ENCODE data around the gene ZSCAN10.

Gene ZSCAN10

DNA sequence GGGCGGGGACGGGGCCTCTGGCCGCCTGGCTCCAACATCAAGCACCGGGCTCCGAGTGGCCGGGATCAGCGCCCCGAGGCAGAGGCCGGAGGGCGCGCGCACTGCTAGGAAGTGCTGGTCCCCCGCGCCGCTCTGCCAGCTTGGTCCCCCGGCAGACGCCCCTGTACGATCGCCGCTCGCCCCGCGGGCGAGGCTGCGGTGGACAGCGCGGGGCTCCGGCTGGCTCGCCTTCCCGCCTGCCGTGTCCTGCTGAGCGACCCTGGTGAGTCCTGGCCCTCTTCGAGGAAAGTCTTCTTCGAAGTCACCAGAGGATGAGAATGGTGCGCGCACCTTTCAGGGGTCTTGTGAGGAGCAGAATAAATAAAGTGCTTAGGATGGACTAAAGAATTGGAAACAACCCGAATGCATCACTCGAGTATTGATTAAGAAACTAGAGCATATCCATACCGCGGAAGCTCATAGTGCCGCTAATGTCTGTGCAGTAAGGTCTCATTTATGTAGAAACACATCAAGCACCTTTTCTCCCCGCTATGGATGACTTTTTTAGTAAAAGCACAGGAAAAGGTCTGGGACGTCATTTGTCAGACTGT is 36.1 kb upstream of the ZSCAN10 start:
- DNase-seq (ENCODE audit: low read depth, low spot score) = no peak
- H3K27ac ChIP-seq = peak overlapping the region; percentile 78

GRCh38 chr16:3134338-3135125 is 35.4 kb upstream of the ZSCAN10 start, which contains the start of gene ZNF213:
ZNF213 (plus strand) TSS chr16:3135029; CDS start chr16:3137281, 2,252 bp downstream.
- DNase-seq (ENCODE audit: low read depth, low spot score) = peak; percentile 87
- H3K27ac ChIP-seq = peak within 1 kb of the TSS; percentile 78

- DNase-seq (ENCODE audit: low read depth, low spot score) = no peak
- peak overlapping the region; percentile 78 for H3K27ac ChIP-seq
Measured at GRCh38 chr16:3133844-3134243, 34.8 kb upstream of the ZSCAN10 start.

DNA sequence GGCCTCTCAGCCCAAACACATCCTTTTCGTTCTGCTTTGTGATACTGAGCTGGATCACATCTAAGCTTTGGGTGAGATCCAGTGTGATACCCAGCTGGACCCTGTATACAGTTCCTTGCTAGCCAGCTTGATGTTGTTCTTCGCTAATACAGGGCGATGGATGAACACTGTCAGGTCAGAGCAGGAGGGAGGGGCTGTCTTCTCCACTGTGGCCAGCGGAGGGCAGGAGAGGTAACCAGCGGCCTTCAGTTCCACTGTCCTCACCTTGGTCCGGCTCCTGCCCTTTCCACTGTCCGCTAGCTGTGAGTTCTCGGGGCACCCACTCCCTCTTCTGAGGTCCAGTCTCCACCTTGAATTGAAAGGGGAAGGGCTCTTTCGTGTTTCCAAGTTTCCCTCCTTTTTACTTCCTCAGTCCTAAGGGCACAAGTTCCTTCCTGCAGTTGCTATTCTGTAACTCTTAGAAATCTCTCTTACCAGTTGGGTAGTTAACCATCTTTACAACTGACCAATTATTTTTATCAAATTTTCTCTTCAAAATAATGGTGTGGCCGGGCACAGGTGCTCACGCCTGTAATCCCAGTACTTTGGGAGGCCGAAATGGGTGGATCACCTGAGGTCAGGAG is 32.8 kb upstream of the ZSCAN10 start:
- no peak for DNase-seq (ENCODE audit: low read depth, low spot score)

GRCh38 chr16:3129137-3130131 is 30.3 kb upstream of the ZSCAN10 start:
- DNase-seq (ENCODE audit: low read depth, low spot score) = no peak
- no peak overlapping the region for H3K27ac ChIP-seq

More for the DNA sequence above, 32.8 kb upstream of the ZSCAN10 start:
- H3K27ac ChIP-seq = no peak overlapping the region

DNA sequence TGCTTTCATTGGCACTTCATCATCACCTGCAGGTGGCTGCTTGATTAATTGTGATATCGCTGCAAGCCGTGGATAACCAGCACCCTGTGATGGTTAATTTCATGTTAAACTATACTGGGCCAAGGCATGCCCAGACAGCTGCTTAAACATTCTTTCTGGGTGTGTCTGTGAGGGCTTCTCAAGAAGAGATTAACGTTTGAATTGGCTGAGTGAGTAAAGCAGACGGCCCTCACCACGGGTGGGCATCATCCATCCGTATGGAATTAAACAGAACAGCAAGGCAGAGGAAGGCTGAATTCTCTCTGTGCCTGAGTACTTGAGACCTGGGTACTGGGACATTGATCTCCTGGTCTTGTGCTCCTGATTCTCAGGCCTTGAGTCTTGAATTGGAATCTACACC is 28.7 kb upstream of the ZSCAN10 start:
- DNase-seq (ENCODE audit: low read depth, low spot score) = no peak
- peak overlapping the region; percentile 46 for H3K27ac ChIP-seq

DNA sequence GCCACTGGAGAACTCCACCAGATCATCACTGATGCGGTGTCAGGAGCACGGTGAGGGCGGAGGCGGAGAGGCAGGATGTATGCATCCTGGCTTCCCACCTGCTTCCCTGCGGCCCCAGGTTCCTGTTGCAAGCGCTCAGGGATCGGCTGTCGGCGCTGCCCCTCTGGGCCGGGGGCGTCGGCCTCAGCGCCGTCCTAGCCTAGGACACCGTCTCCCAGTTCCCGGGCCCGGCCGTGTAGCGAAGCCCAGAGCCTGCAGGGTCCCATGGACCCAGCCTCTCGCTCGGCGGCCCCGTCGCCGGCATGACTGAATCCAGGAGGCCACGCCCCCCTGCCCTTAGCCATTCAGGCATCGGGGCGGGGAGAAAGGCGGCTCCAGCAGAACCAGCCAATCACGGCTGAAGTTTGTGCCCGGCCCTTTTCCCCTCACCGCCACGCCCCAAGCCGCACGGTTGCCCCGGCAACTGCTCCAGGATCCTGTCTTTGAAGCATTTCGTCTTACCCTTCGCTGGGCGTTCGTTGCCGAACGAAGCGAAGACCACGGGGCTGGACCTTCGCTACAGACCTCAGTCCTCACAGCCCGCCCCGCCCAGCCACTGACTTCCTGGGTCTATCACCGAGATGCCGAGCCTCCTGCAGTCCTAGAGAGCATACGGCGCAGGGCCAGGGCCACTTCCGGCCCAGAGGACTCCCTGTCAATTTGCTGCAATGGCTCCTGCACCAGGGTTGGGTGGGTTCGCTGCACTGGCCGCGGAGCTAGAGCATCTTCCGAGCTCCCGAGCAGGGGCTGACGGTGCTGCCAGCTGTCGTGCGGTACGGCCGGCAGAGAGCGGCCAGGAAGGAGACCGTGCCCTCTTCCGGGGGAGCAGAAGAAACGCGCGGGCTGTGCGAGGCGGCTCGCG is 25.1 kb upstream of the ZSCAN10 start:
- peak; percentile 57 for DNase-seq (ENCODE audit: low read depth, low spot score)
- peak overlapping the region; percentile 73 for H3K27ac ChIP-seq

DNA sequence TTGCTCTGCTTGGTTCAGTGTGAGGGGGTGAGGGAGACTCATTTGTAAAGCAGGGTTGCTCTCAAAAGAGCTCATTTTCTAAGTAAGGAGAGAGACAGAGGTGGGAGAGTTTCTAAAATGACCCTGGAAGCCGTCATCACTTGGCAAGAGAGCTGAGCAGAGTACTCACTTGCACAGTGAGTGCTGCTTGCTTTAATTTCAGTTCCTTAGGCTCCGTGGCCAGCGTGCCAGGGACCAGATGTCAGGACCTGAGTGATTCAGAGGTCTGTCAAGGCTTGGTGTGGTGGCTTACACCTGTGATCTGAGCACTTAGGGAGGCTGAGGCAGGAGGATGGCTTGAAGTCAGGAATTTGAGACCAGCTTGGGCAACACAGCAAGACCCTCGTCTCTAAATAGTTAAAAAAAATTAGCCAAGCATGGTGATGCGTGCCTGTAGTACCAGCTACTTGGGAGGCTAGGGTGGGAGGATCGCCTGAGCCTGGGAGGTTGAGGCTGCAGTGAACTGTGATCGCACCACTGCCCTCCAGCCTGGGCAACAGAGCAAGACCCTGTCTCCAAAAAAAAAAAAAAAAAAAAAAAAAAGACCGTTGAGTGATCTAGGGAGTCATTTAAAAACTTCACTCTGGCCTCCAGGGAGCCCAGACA is 24.0 kb upstream of the ZSCAN10 start:
- DNase-seq (ENCODE audit: low read depth, low spot score) = no peak
- H3K27ac ChIP-seq = no peak overlapping the region

GRCh38 chr16:3121851-3122467 is 22.9 kb upstream of the ZSCAN10 start:
- no peak for DNase-seq (ENCODE audit: low read depth, low spot score)
- no peak overlapping the region for H3K27ac ChIP-seq

- H3K27ac ChIP-seq = no peak overlapping the region
- no peak for DNase-seq (ENCODE audit: low read depth, low spot score)
Measured at GRCh38 chr16:3120435-3120834, 21.3 kb upstream of the ZSCAN10 start.

DNA sequence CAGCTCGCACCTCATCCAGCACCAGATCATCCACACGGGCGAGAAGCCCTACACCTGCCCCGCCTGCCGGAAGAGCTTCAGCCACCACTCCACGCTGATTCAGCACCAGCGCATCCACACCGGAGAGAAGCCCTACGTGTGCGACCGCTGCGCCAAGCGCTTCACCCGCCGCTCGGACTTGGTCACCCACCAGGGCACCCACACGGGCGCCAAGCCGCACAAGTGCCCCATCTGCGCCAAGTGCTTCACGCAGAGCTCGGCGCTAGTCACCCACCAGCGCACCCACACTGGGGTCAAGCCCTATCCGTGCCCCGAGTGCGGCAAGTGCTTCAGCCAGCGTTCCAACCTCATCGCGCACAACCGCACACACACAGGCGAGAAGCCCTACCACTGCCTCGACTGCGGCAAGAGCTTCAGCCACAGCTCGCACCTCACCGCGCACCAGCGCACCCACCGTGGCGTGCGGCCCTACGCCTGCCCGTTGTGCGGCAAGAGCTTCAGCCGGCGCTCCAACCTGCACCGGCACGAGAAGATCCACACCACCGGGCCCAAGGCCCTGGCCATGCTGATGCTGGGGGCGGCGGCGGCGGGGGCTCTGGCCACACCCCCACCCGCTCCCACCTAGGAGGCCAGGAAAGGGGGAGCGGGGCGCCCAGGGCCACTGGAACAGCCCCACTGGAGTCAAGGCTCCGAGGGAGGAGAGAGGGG is 20.8 kb upstream of the ZSCAN10 start:
- no peak overlapping the region for H3K27ac ChIP-seq
- DNase-seq (ENCODE audit: low read depth, low spot score) = no peak

DNA sequence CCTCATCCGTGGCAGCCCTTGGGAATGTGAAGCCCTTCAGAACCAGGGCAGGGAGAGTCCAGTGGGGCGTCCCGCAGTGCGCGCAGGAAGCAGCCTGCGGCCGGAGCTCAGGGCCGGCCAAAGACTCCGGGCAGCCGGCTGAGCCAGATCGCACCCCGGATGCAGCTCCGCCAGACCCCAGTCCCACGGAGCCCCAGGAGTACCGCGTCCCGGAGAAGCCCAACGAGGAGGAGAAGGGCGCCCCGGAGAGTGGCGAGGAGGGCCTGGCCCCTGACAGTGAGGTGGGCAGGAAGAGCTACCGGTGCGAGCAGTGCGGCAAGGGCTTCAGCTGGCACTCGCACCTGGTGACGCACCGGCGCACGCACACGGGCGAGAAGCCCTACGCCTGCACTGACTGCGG is 20.2 kb upstream of the ZSCAN10 start:
- no peak for DNase-seq (ENCODE audit: low read depth, low spot score)
- H3K27ac ChIP-seq = no peak overlapping the region

DNA sequence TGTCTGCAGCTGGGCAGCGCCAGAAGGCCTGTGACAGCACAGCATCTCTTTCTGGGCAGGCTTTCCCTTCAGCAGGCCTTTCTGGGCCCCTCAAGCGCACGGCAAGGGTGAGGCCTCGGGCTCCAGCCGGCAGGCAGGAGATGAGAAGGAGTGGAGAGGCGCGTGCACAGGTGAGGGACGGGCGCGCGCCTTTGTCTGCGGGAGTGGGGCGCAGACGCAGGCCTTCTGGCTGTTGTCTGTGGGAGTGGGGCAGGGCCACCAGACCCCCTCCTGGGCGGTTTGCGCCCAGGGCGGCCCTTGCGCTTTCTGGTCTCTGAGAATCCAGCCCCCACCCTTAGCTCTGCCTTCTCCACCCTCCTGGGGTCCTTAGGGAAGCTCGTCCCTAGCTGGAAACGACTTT is 19.8 kb upstream of the ZSCAN10 start:
- DNase-seq (ENCODE audit: low read depth, low spot score) = no peak
- H3K27ac ChIP-seq = no peak overlapping the region

- H3K27ac ChIP-seq = no peak overlapping the region
- no peak for DNase-seq (ENCODE audit: low read depth, low spot score)
Measured at GRCh38 chr16:3118204-3118790, 19.2 kb upstream of the ZSCAN10 start.

GRCh38 chr16:3115561-3115960 is 16.5 kb upstream of the ZSCAN10 start:
- H3K27ac ChIP-seq = no peak overlapping the region
- no peak for DNase-seq (ENCODE audit: low read depth, low spot score)

DNA sequence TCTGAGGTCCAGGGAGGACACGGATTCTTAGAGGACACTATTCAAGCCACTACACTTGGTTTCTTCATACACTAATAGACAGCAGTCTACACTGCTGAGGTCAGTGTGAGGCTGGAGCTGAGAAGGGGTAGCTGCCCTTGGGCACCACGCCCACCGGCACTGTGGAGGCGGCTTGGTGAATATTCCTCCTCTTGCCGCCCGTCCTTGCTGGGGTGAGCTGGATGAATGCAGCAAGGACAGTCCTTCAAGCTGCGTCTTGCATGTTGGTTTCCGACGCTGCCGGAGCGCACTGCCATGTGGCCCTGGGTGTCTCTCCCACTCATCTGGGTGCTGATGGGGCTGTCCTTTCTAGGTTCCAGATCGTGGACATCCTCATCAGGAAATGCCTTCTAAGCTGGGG is 15.9 kb upstream of the ZSCAN10 start:
- DNase-seq (ENCODE audit: low read depth, low spot score) = no peak

GRCh38 chr16:3113765-3114479 is 14.8 kb upstream of the ZSCAN10 start:
- DNase-seq (ENCODE audit: low read depth, low spot score) = no peak
- H3K27ac ChIP-seq = no peak overlapping the region

More for the DNA sequence above, 15.9 kb upstream of the ZSCAN10 start:
- no peak overlapping the region for H3K27ac ChIP-seq
